Naive thymus-derived CD4-positive, alpha-beta T cell (primary cell): Measurements from ENCODE around the gene PRKAG2. TPM values are rescaled to one million over a fixed set of nuclear protein-coding genes. Genes with fewer than 3 reads are reported as not detected.

Source experiments
- ATAC-seq: fragments of 150-1000 bp; cut with Tn5 transposase; 2 replicates; pipeline ENCODE4 v1.10.0; 2021; ENCODE audit warnings: mild to moderate bottlenecking, moderate library complexity
- CTCF ChIA-PET: fragments of 350-600 bp; sonication (Branson Sonifier 250); formaldehyde crosslinking; loops from one replicate; lab custom pipeline; 2021; ENCODE audit warnings: antibody characterized with exemption; lab: Charles Lee
- POLR2A ChIA-PET: fragments of 350-600 bp; sonication (Branson Sonifier 250); formaldehyde crosslinking; loops from one replicate; lab custom pipeline; 2021; ENCODE audit warnings: antibody characterized with exemption, inconsistent platforms; lab: Charles Lee
- DNase-seq, 9 donors: peaks; one replicate each; pipeline versions ENCODE4 v3.0.0 to v3.0.0-alpha.2; 2020 to 2022; ENCODE audit warnings: mixed read lengths in 1 of 9
- H3K27ac ChIP-seq: one replicate; pipeline ENCODE4 v1.7.0; 2013; ENCODE audit warnings: mild to moderate bottlenecking, low read depth, low read length, moderate library complexity
- H3K27me3 ChIP-seq, 2 donors: one replicate each; pipeline ENCODE4 v1.7.0; 2013; ENCODE audit warnings: low read length in 2 of 2, mild to moderate bottlenecking in 2 of 2, moderate library complexity in 2 of 2; ENCODE audit not compliant: control insufficient read depth in 2 of 2, insufficient read depth in 2 of 2
- H3K36me3 ChIP-seq, 3 experiments: 1 replicate in 2 of 3; 2 replicates in 1 of 3; pipeline ENCODE4 v1.7.0; 2013; ENCODE audit warnings: low read length in 3 of 3, mild to moderate bottlenecking in 3 of 3, moderate library complexity in 1 of 3; ENCODE audit not compliant: insufficient read depth in 3 of 3, control insufficient read depth in 2 of 3
- H3K4me1 ChIP-seq, 2 donors: one replicate each; pipeline ENCODE4 v1.7.0; 2013; ENCODE audit warnings: low read length in 2 of 2, mild to moderate bottlenecking in 2 of 2, moderate library complexity in 1 of 2; ENCODE audit not compliant: control insufficient read depth in 2 of 2, insufficient read depth in 2 of 2
- H3K4me3 ChIP-seq: 2 replicates; pipeline ENCODE4 v1.7.0; 2013; ENCODE audit warnings: mild to moderate bottlenecking, low read length
- H3K9me3 ChIP-seq, 3 experiments: 1 replicate in 2 of 3; 2 replicates in 1 of 3; pipeline ENCODE4 v1.7.0; 2013; ENCODE audit warnings: low read length in 3 of 3; ENCODE audit not compliant: control insufficient read depth in 2 of 3
- H3K27ac Mint-ChIP-seq, 9 donors: one replicate each; pipeline ENCODE4 v1.8.0; 2020 to 2022; ENCODE audit warnings: mixed read lengths in 9 of 9, mild to moderate bottlenecking in 8 of 9, moderate library complexity in 5 of 9, inconsistent platforms in 2 of 9
- H3K27me3 Mint-ChIP-seq, 5 donors: one replicate each; pipeline ENCODE4 v1.8.0; 2021 to 2022; ENCODE audit warnings: mixed read lengths in 5 of 5, mild to moderate bottlenecking in 1 of 5
- H3K36me3 Mint-ChIP-seq, 5 donors: one replicate each; pipeline ENCODE4 v1.8.0; 2020 to 2022; ENCODE audit warnings: mixed read lengths in 5 of 5, mild to moderate bottlenecking in 3 of 5, inconsistent platforms in 1 of 5
- H3K4me1 Mint-ChIP-seq, 7 donors: one replicate each; pipeline ENCODE4 v1.8.0; 2020 to 2022; ENCODE audit warnings: mixed read lengths in 7 of 7, mild to moderate bottlenecking in 3 of 7, inconsistent platforms in 1 of 7
- H3K4me3 Mint-ChIP-seq, 10 donors: one replicate each; pipeline ENCODE4 v1.8.0; 2020 to 2022; ENCODE audit warnings: mild to moderate bottlenecking in 10 of 10, mixed read lengths in 10 of 10, moderate library complexity in 6 of 10, inconsistent platforms in 2 of 10
- H3K9me3 Mint-ChIP-seq, 11 donors: one replicate each; pipeline ENCODE4 v1.8.0; 2020 to 2022; ENCODE audit warnings: mixed read lengths in 11 of 11, mild to moderate bottlenecking in 4 of 11, inconsistent platforms in 1 of 11, moderate library complexity in 1 of 11
- intact Hi-C, 2 donors: fragments of 100-400 bp; cut with micrococcal nuclease; formaldehyde crosslinking; loops; one replicate each; pipeline ENCODE4 v1.15.1; 2023
- polyA plus RNA-seq, 2 donors: library from polyadenylated mRNA; unstranded; fragments of 300-500 nt; fragmentation: Illumina TruSeq; gene quantifications; one replicate each; pipeline ENCODE4 v1.2.3, GENCODE V29; 2021
- total RNA-seq, 6 experiments: library from RNA in 5 of 6; stranded (reverse) in 5 of 6; gene quantifications; 1 replicate in 5 of 6; 2 replicates in 1 of 6; pipeline ENCODE4 v1.2.3 and lab custom pipeline; 2021 to 2026

PRKAG2 gene
- total and polyA plus RNA-seq, 7 experiments from 2014 or later = 15.0 to 74.4 (median 55.7) TPM

DNA sequence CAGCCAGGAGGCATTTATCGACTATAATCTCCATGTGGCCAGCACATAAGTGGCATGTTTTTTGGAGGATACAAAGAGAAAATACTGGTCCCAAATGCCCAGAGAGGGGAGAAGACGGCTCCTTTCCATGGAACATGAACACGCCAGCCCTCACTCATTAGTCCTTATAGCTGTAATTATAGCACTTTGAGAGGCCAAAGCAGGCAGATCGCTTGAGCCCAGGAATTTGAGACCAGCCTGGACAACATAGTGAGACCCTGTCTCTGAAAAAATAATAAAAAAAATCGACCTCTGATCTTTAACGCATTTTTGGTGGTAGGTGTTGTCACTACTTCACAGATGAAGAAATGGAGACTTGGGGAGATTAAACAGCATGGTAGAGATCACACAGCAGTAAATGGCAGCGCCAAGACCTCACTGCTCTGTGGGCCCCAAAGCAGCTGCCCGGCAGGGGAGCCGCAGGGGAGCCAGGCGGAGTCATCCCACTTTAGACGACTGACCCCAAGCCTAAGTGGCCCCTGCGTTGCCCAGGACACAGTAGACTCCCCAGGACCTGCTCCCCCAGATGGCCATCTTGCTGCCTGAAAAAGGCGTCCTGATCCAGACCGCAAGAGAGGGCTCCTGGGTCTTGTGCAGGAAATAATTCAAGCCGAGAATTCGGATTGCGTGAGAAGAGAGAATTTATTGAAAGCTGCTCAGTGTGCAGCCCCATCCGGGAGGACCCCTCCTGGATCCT, 21.2 kb upstream of the PRKAG2 start:
- Mint-ChIP-seq H3K4me1 (peaks cover 0 to 4% (median 0%) of the 10 kb centered on the region in 7 donors), H3K27ac (no peak overlapping the region), H3K27me3 (peaks cover 13 to 21% (median 16%) of the 10 kb centered on the region in 5 donors), H3K9me3 (no peaks in the 10 kb centered on the region), H3K4me3 (no peak overlapping the region), H3K36me3 (no peaks in the 10 kb centered on the region)
- Histone ChIP-seq H3K36me3 (no peaks in the 10 kb centered on the region), H3K4me1 (no peaks in the 10 kb centered on the region), H3K27ac (no peak overlapping the region), H3K9me3 (no peaks in the 10 kb centered on the region), H3K27me3 (no peaks in the 10 kb centered on the region), H3K4me3 (no peak overlapping the region)
- POLR2A ChIA-PET = no interaction called here
- no peak for ATAC-seq
- intact Hi-C loops = no loop called here
- DNase-seq = no peak
- CTCF ChIA-PET = interaction anchor here (0.9 kb wide), 1 partner anchor 116 kb away, joined by 3 read pairs; no protein-coding TSS in a partner anchor

GRCh38 chr7:151897161-151897731, 20.3 kb upstream of the PRKAG2 start:
- DNase-seq = no peak
- H3K4me1 Mint-ChIP-seq = peaks cover 0 to 4% (median 0%) of the 10 kb centered on the region in 7 donors
- Histone ChIP-seq H3K27me3 (no peaks in the 10 kb centered on the region), H3K4me1 (no peaks in the 10 kb centered on the region), H3K36me3 (no peaks in the 10 kb centered on the region), H3K4me3 (no peak overlapping the region), H3K27ac (no peak overlapping the region), H3K9me3 (no peaks in the 10 kb centered on the region)
- peaks cover 13 to 21% (median 16%) of the 10 kb centered on the region in 5 donors for H3K27me3 Mint-ChIP-seq
- no peak for ATAC-seq
- intact Hi-C loops = no loop called here
- POLR2A ChIA-PET = no interaction called here
- no peaks in the 10 kb centered on the region for H3K36me3 Mint-ChIP-seq
- peak overlapping the region in 1 of 10 donors; percentile 47 for H3K4me3 Mint-ChIP-seq
- peak overlapping the region in 1 of 9 donors; percentile 17 for H3K27ac Mint-ChIP-seq
- H3K9me3 Mint-ChIP-seq = no peaks in the 10 kb centered on the region
- CTCF ChIA-PET = interaction anchor here (0.9 kb wide), 1 partner anchor 115 kb away, joined by 3 read pairs; no protein-coding TSS in a partner anchor

GRCh38 chr7:151896486-151896885, 19.6 kb upstream of the PRKAG2 start:
- Mint-ChIP-seq H3K36me3 (no peaks in the 10 kb centered on the region), H3K4me1 (peaks cover 0 to 4% (median 0%) of the 10 kb centered on the region in 7 donors), H3K4me3 (no peak overlapping the region), H3K9me3 (no peaks in the 10 kb centered on the region), H3K27me3 (peaks cover 11 to 21% (median 16%) of the 10 kb centered on the region in 5 donors), H3K27ac (peak overlapping the region in 1 of 9 donors; percentile 41)
- ATAC-seq = no peak
- CTCF ChIA-PET = no interaction called here
- H3K4me1 ChIP-seq = no peaks in the 10 kb centered on the region
- POLR2A ChIA-PET = no interaction called here
- H3K27ac ChIP-seq = no peak overlapping the region
- no peaks in the 10 kb centered on the region for H3K36me3 ChIP-seq
- intact Hi-C loops = no loop called here
- no peak overlapping the region for H3K4me3 ChIP-seq
- H3K27me3 ChIP-seq = no peaks in the 10 kb centered on the region
- no peaks in the 10 kb centered on the region for H3K9me3 ChIP-seq
- no peak for DNase-seq

DNA sequence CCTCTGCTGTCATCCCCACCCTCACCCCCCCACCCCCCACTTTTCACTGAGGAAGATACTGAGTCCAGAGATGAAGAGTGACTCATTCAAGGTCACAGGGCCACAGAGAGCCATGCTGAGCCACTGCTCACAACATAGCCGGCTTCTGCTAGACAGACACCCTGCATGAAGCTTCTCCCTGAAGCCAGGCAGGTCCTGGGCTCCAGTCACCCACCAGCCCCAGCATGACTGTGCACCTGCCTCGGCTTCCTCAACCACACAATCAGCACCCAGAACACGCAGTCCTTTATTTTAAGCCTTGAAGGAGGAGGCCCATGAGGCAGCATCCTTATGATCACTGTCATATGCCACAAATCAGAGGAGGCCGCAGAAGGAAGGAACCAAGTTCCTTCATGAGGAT, 19.2 kb upstream of the PRKAG2 start:
- no peaks in the 10 kb centered on the region for H3K4me1 ChIP-seq
- ChIA-PET CTCF (no interaction called here), POLR2A (no interaction called here)
- peaks cover 12 to 24% (median 18%) of the 10 kb centered on the region in 5 donors for H3K27me3 Mint-ChIP-seq
- no peak overlapping the region for H3K27ac ChIP-seq
- no peaks in the 10 kb centered on the region for H3K36me3 Mint-ChIP-seq
- DNase-seq = no peak
- H3K4me3 ChIP-seq = no peak overlapping the region
- no peaks in the 10 kb centered on the region for H3K36me3 ChIP-seq
- intact Hi-C loops = no loop called here
- H3K4me1 Mint-ChIP-seq = peaks cover 0 to 4% (median 0%) of the 10 kb centered on the region in 7 donors
- no peaks in the 10 kb centered on the region for H3K9me3 Mint-ChIP-seq
- no peak overlapping the region for H3K27ac Mint-ChIP-seq
- ATAC-seq = no peak
- H3K9me3 ChIP-seq = no peaks in the 10 kb centered on the region
- no peak overlapping the region for H3K4me3 Mint-ChIP-seq
- no peaks in the 10 kb centered on the region for H3K27me3 ChIP-seq

DNA sequence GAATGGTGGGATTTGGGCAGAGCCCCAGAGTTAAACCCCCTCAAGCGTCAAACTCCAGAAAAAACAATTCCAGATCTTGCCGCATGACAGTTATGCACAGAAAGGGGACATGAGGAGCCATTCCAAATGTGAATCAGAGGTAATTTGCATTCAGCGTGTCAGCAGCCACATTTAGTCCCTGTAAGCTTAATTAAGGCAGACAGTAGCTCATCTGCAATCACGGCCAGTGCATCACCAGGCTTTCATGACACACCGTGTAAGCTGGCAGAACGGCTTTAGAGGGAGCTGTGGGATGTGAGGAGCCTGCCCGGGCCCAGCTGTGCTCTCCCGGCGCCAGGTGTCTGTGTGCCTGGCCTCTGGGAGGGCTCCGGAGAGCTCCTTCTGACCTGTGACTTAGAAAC, 18.7 kb upstream of the PRKAG2 start:
- POLR2A ChIA-PET = no interaction called here
- Mint-ChIP-seq H3K9me3 (no peaks in the 10 kb centered on the region), H3K27ac (no peak overlapping the region), H3K4me1 (peaks cover 0 to 4% (median 0%) of the 10 kb centered on the region in 7 donors), H3K27me3 (peaks cover 13 to 24% (median 21%) of the 10 kb centered on the region in 5 donors), H3K4me3 (no peak overlapping the region), H3K36me3 (no peaks in the 10 kb centered on the region)
- H3K27ac ChIP-seq = no peak overlapping the region
- no peaks in the 10 kb centered on the region for H3K36me3 ChIP-seq
- H3K4me1 ChIP-seq = no peaks in the 10 kb centered on the region
- H3K9me3 ChIP-seq = no peaks in the 10 kb centered on the region
- H3K4me3 ChIP-seq = no peak overlapping the region
- CTCF ChIA-PET = no interaction called here
- ATAC-seq (no peak), DNase-seq (no peak)
- intact Hi-C loops = no loop called here
- H3K27me3 ChIP-seq = peaks cover 0 to under 1% of the 10 kb centered on the region in 2 donors

GRCh38 chr7:151895008-151895630, 18.2 kb upstream of the PRKAG2 start:
- no peaks in the 10 kb centered on the region for H3K9me3 ChIP-seq
- H3K4me3 ChIP-seq = no peak overlapping the region
- no peaks in the 10 kb centered on the region for H3K4me1 ChIP-seq
- Mint-ChIP-seq H3K36me3 (no peaks in the 10 kb centered on the region), H3K27ac (no peak overlapping the region), H3K4me3 (no peak overlapping the region), H3K27me3 (peaks cover 10 to 24% (median 19%) of the 10 kb centered on the region in 5 donors), H3K4me1 (peaks cover 0 to 2% (median 0%) of the 10 kb centered on the region in 7 donors), H3K9me3 (no peaks in the 10 kb centered on the region)
- CTCF ChIA-PET = no interaction called here
- H3K27ac ChIP-seq = no peak overlapping the region
- ATAC-seq = no peak
- H3K27me3 ChIP-seq = peaks cover 0 to 2% of the 10 kb centered on the region in 2 donors
- DNase-seq = no peak
- intact Hi-C loops = no loop called here
- POLR2A ChIA-PET = no interaction called here
- no peaks in the 10 kb centered on the region for H3K36me3 ChIP-seq
